T-cell (primary cell): ENCODE data around the gene RXYLT1. TPM values are rescaled to one million over a fixed set of nuclear protein-coding genes. Genes with fewer than 3 reads are reported as not detected.

Experiments used
- ATAC-seq, 4 experiments: fragments of 200-7000 bp in 3 of 4; fragments of 150-1000 bp in 1 of 4; cut with Tn5 transposase; replicated peaks in 1 of 4; 1 replicate in 3 of 4; 2 replicates in 1 of 4; pipeline ENCODE4 v1.10.0; 2021; ENCODE audit warnings: moderate library complexity in 3 of 4, mild to moderate bottlenecking in 2 of 4, moderate number of reproducible peaks in 1 of 4
- CTCF ChIA-PET, 2 donors: fragments of 300-600 bp; sonication (Branson Sonifier 250); formaldehyde crosslinking; loops; one replicate each; lab custom pipeline; 2022; ENCODE audit warnings: antibody characterized with exemption in 2 of 2; lab: Charles Lee
- POLR2A ChIA-PET, 2 donors: fragments of 300-600 bp; sonication (Branson Sonifier 250); formaldehyde crosslinking; loops; one replicate each; lab custom pipeline; 2022; ENCODE audit warnings: antibody characterized with exemption in 2 of 2; lab: Charles Lee
- DNase-seq, 35 experiments: peaks; one replicate each; pipeline versions ENCODE4 v3.0.0 to v3.0.0-alpha.2; 2013 to 2023
- H3K27ac ChIP-seq: one replicate; pipeline ENCODE4 v1.5.1; 2013; ENCODE audit warnings: low read length
- H3K27me3 ChIP-seq, 2 experiments: replicated peaks in 1 of 2; 1 replicate in 1 of 2; 2 replicates in 1 of 2; pipeline versions ENCODE4 v1.6.1 to v1.7.0; 2013; ENCODE audit warnings: low read length in 1 of 2, mixed read lengths in 1 of 2; ENCODE audit not compliant: control insufficient read depth in 2 of 2, insufficient read depth in 2 of 2; ENCODE audit errors: extremely low read depth in 1 of 2
- H3K36me3 ChIP-seq, 2 donors: 1 replicate in 1 of 2; 2 replicates in 1 of 2; pipeline versions ENCODE4 v1.6.1 to v1.7.0; 2013; ENCODE audit warnings: low read length in 1 of 2; ENCODE audit not compliant: control insufficient read depth in 2 of 2, insufficient read depth in 1 of 2; ENCODE audit errors: extremely low read depth in 1 of 2
- H3K4me1 ChIP-seq, 2 experiments: 1 replicate in 1 of 2; 2 replicates in 1 of 2; pipeline versions ENCODE4 v1.6.1 to v1.7.0; 2013; ENCODE audit warnings: low read length in 2 of 2, mixed read lengths in 1 of 2; ENCODE audit not compliant: insufficient read depth in 2 of 2, control insufficient read depth in 1 of 2; ENCODE audit errors: extremely low read depth in 1 of 2
- H3K4me3 ChIP-seq, 2 donors: 1 replicate in 1 of 2; 2 replicates in 1 of 2; pipeline versions ENCODE4 v1.5.1 to v1.7.0; 2013; ENCODE audit warnings: mild to moderate bottlenecking in 2 of 2, low read length in 1 of 2, moderate library complexity in 1 of 2; ENCODE audit not compliant: control insufficient read depth in 1 of 2; ENCODE audit errors: extremely low read depth in 1 of 2
- H3K9me3 ChIP-seq: 2 replicates; pipeline ENCODE4 v1.7.0; 2013
- H3K27ac Mint-ChIP-seq, 2 donors: one replicate each; pipeline ENCODE4 v1.8.0; 2020 to 2021; ENCODE audit warnings: mild to moderate bottlenecking in 2 of 2, mixed read lengths in 2 of 2
- H3K27me3 Mint-ChIP-seq, 2 donors: one replicate each; pipeline ENCODE4 v1.8.0; 2021 to 2022; ENCODE audit warnings: mixed read lengths in 2 of 2
- H3K36me3 Mint-ChIP-seq: one replicate; pipeline ENCODE4 v1.8.0; 2021; ENCODE audit warnings: mixed read lengths
- H3K4me1 Mint-ChIP-seq, 3 donors: one replicate each; pipeline ENCODE4 v1.8.0; 2020 to 2022; ENCODE audit warnings: mixed read lengths in 3 of 3, mild to moderate bottlenecking in 1 of 3
- H3K4me3 Mint-ChIP-seq, 3 donors: one replicate each; pipeline ENCODE4 v1.8.0; 2020 to 2022; ENCODE audit warnings: mild to moderate bottlenecking in 3 of 3, mixed read lengths in 3 of 3, moderate library complexity in 3 of 3
- H3K9me3 Mint-ChIP-seq, 3 donors: one replicate each; pipeline ENCODE4 v1.8.0; 2020 to 2022; ENCODE audit warnings: mixed read lengths in 3 of 3
- WGBS: methylation state at CpG from one replicate; pipeline ENCODE4 v1.1.5; 2013; ENCODE audit warnings: missing lambda C conversion rate; ENCODE audit not compliant: insufficient coverage; 5-methylcytosine and 5-hydroxymethylcytosine counted together
- total RNA-seq, 35 experiments: library from RNA in 6 of 35; stranded (reverse) in 6 of 35; fragments of 120-200 nt in 1 of 35; gene quantifications; one replicate each; pipeline versions ENCODE4 v1.2.1 to v1.2.4 and lab custom pipeline; 2013 to 2026

The RXYLT1 gene
- total RNA-seq, 5 donors from 2014 or later (not counting 1 experiment from before 2014, with no cell fraction given) = 8.5 to 18.6 (median 13.3) TPM

- Histone ChIP-seq H3K9me3 (no peaks in the 10 kb centered on the region), H3K36me3 (no peaks in the 10 kb centered on the region), H3K27me3 (peaks cover 0 to 4% of the 10 kb centered on the region in 2 experiments), H3K4me3 (no peak overlapping the region), H3K4me1 (no peaks in the 10 kb centered on the region), H3K27ac (no peak overlapping the region)
- ChIA-PET CTCF (interaction anchor here in 1 of 2 donors (0.7 kb wide), 1 partner anchor 16 kb away, joined by 3 read pairs; the partner anchor contains the start of gene SRGAP1), POLR2A (no interaction called here)
- no peak overlapping the region for H3K27ac Mint-ChIP-seq
- H3K27me3 Mint-ChIP-seq = peaks cover 9 to 16% of the 10 kb centered on the region in 2 donors
- H3K9me3 Mint-ChIP-seq = no peaks in the 10 kb centered on the region
- ATAC-seq (no peak), DNase-seq (no peak)
- no peak overlapping the region for H3K4me3 Mint-ChIP-seq
- no peaks in the 10 kb centered on the region for H3K36me3 Mint-ChIP-seq
- WGBS = no CpG with 5 or more reads among the region's 2 CpGs
- no peaks in the 10 kb centered on the region for H3K4me1 Mint-ChIP-seq
These were observed 49.2 kb downstream of the RXYLT1 start for GRCh38 chr12:63828867-63829266.

GRCh38 chr12:63836046-63836445 is 56.3 kb downstream of the RXYLT1 start:
- peaks cover 9 to 19% of the 10 kb centered on the region in 2 donors for H3K27me3 Mint-ChIP-seq
- no peaks in the 10 kb centered on the region for H3K9me3 ChIP-seq
- no peak for DNase-seq
- no peak overlapping the region for H3K27ac ChIP-seq
- no peaks in the 10 kb centered on the region for H3K36me3 ChIP-seq
- ATAC-seq = no peak
- no peaks in the 10 kb centered on the region for H3K4me1 ChIP-seq
- no peaks in the 10 kb centered on the region for H3K36me3 Mint-ChIP-seq
- WGBS = no CpG with 5 or more reads among the region's 2 CpGs
- H3K4me1 Mint-ChIP-seq = no peaks in the 10 kb centered on the region
- H3K27me3 ChIP-seq = peaks cover 0 to 8% of the 10 kb centered on the region in 2 experiments
- H3K4me3 Mint-ChIP-seq = no peak overlapping the region
- ChIA-PET POLR2A (no interaction called here), CTCF (interaction anchor here in 1 of 2 donors (0.6 to 1.5 kb wide), 2 partner anchors 35 to 421 kb away, joined by 3 read pairs; no protein-coding TSS in a partner anchor)
- H3K9me3 Mint-ChIP-seq = no peaks in the 10 kb centered on the region
- H3K27ac Mint-ChIP-seq = no peak overlapping the region
- no peak overlapping the region for H3K4me3 ChIP-seq

GRCh38 chr12:63836936-63837335 is 57.2 kb downstream of the RXYLT1 start:
- CTCF ChIA-PET = interaction anchor here (1.5 kb wide), 2 partner anchors 15 to 420 kb away, joined by 3 to 4 read pairs; no protein-coding TSS in a partner anchor
- Mint-ChIP-seq H3K27ac (no peak overlapping the region), H3K9me3 (no peaks in the 10 kb centered on the region)

GRCh38 chr12:63838411-63838810 is 58.7 kb downstream of the RXYLT1 start:
- ChIA-PET POLR2A (no interaction called here), CTCF (no interaction called here)
- no peaks in the 10 kb centered on the region for H3K36me3 Mint-ChIP-seq
- H3K27ac Mint-ChIP-seq = no peak overlapping the region
- Histone ChIP-seq H3K9me3 (no peaks in the 10 kb centered on the region), H3K4me3 (no peak overlapping the region), H3K4me1 (peaks cover 0 to 3% of the 10 kb centered on the region in 2 experiments), H3K36me3 (no peaks in the 10 kb centered on the region), H3K27me3 (peaks cover 0 to 8% of the 10 kb centered on the region in 2 experiments), H3K27ac (no peak overlapping the region)
- H3K27me3 Mint-ChIP-seq = peaks cover 8 to 14% of the 10 kb centered on the region in 2 donors
- WGBS = 53% methylated on average over 2 of the region's 9 CpGs
- no peak for ATAC-seq
- no peak for DNase-seq
- no peaks in the 10 kb centered on the region for H3K9me3 Mint-ChIP-seq
- H3K4me1 Mint-ChIP-seq = peaks cover 0 to 3% (median 3%) of the 10 kb centered on the region in 3 donors
- no peak overlapping the region for H3K4me3 Mint-ChIP-seq

More at GRCh38 chr12:63836936-63837335, 57.2 kb downstream of the RXYLT1 start:
- Histone ChIP-seq H3K27ac (no peak overlapping the region), H3K27me3 (peaks cover 0 to 8% of the 10 kb centered on the region in 2 experiments), H3K36me3 (no peaks in the 10 kb centered on the region), H3K9me3 (no peaks in the 10 kb centered on the region), H3K4me1 (no peaks in the 10 kb centered on the region), H3K4me3 (no peak overlapping the region)
- WGBS = no CpG with 5 or more reads among the region's 3 CpGs
- no peak overlapping the region for H3K4me3 Mint-ChIP-seq
- H3K4me1 Mint-ChIP-seq = no peaks in the 10 kb centered on the region
- H3K27me3 Mint-ChIP-seq = peaks cover 3 to 10% of the 10 kb centered on the region in 2 donors
- H3K36me3 Mint-ChIP-seq = no peaks in the 10 kb centered on the region
- DNase-seq (no peak), ATAC-seq (no peak)
- POLR2A ChIA-PET = interaction anchor here in 1 of 2 donors (0.6 kb wide), 1 partner anchor 28 kb away, joined by 3 read pairs; no protein-coding TSS in a partner anchor

- Histone ChIP-seq H3K9me3 (no peaks in the 10 kb centered on the region), H3K36me3 (no peaks in the 10 kb centered on the region), H3K27me3 (peaks cover 0 to 8% of the 10 kb centered on the region in 2 experiments), H3K4me3 (no peak overlapping the region), H3K4me1 (peaks cover 0 to 11% of the 10 kb centered on the region in 2 experiments), H3K27ac (no peak overlapping the region)
- no peak for DNase-seq
- no peaks in the 10 kb centered on the region for H3K9me3 Mint-ChIP-seq
- H3K4me3 Mint-ChIP-seq = no peak overlapping the region
- 67% methylated on average over 1 of the region's 3 CpGs for WGBS
- peaks cover 19 to 28% of the 10 kb centered on the region in 2 donors for H3K27me3 Mint-ChIP-seq
- H3K27ac Mint-ChIP-seq = no peak overlapping the region
- peaks cover 6 to 11% (median 10%) of the 10 kb centered on the region in 3 donors for H3K4me1 Mint-ChIP-seq
- POLR2A ChIA-PET = no interaction called here
- CTCF ChIA-PET = interaction anchor here (0.5 to 0.6 kb wide), 2 partner anchors 550 to 954 kb away, joined by 3 read pairs; partner anchors contain the start of gene C12orf56 (in 1 of the 2)
- no peaks in the 10 kb centered on the region for H3K36me3 Mint-ChIP-seq
- no peak for ATAC-seq
These were observed 61.3 kb downstream of the RXYLT1 start for GRCh38 chr12:63841011-63841410.

GRCh38 chr12:63841571-63841970 is 61.9 kb downstream of the RXYLT1 start:
- Histone ChIP-seq H3K27ac (no peak overlapping the region), H3K36me3 (no peaks in the 10 kb centered on the region), H3K27me3 (peaks cover 2 to 8% of the 10 kb centered on the region in 2 experiments), H3K9me3 (no peaks in the 10 kb centered on the region), H3K4me3 (no peak overlapping the region), H3K4me1 (peaks cover 0 to 11% of the 10 kb centered on the region in 2 experiments)
- H3K27ac Mint-ChIP-seq = no peak overlapping the region
- peaks cover 6 to 11% (median 10%) of the 10 kb centered on the region in 3 donors for H3K4me1 Mint-ChIP-seq
- H3K4me3 Mint-ChIP-seq = no peak overlapping the region
- no peak for DNase-seq
- H3K36me3 Mint-ChIP-seq = no peaks in the 10 kb centered on the region
- ChIA-PET CTCF (interaction anchor here (0.5 to 0.6 kb wide), 2 partner anchors 549 to 954 kb away, joined by 3 read pairs; partner anchors contain the start of gene C12orf56 (in 1 of the 2)), POLR2A (no interaction called here)
- 82% methylated on average over 3 of the region's 4 CpGs for WGBS
- peaks cover 24 to 33% of the 10 kb centered on the region in 2 donors for H3K27me3 Mint-ChIP-seq
- H3K9me3 Mint-ChIP-seq = no peaks in the 10 kb centered on the region
- no peak for ATAC-seq
